ENCODE results near the gene SMIM29. TPM values are rescaled to one million over a fixed set of nuclear protein-coding genes. Genes with fewer than 3 reads are reported as not detected.

Gene SMIM29
- total and polyA plus RNA-seq, 2 experiments from 2014 or later = 5.0 to 15.9 TPM

- Histone ChIP-seq H3K4me1 (ENCODE audit: insufficient read depth) (no peaks in the 10 kb centered on the region), H3K27ac (ENCODE audit: low read depth) (no peak overlapping the region), H4K20me1 (replicated peaks; ENCODE audit: insufficient read depth) (no peaks in the 10 kb centered on the region), H3K4me2 (no peak overlapping the region), H3K36me3 (ENCODE audit: insufficient read depth) (no peaks in the 10 kb centered on the region), H3K79me2 (replicated peaks; ENCODE audit: insufficient read depth) (no peaks in the 10 kb centered on the region), H3K4me3 (no peak overlapping the region), H2AFZ (no peak overlapping the region), H3F3A (replicated peaks; ENCODE audit: low read depth) (no peaks in the 10 kb centered on the region), H3K9me2 (ENCODE audit: insufficient read depth) (no peaks in the 10 kb centered on the region), H3K27me3 (ENCODE audit: insufficient read depth) (no peaks in the 10 kb centered on the region)
- no peak for ATAC-seq
- Mint-ChIP-seq H3K4me3 (no peak overlapping the region), H3K9me3 (peaks cover 25% of the 10 kb centered on the region), H3K36me3 (ENCODE audit: low read depth) (peaks cover 22% of the 10 kb centered on the region), H3K4me1 (no peaks in the 10 kb centered on the region), H3K27ac (no peak overlapping the region), H3K27me3 (ENCODE audit: insufficient read depth, low read depth, poor library complexity) (peaks cover 4% of the 10 kb centered on the region)
- DNase-seq (ENCODE audit: low spot score) = no peak
- TF ChIP-seq ZNF462 (CRISPR knock-in tag; IDR thresholded peaks at IDR 0.05) = no peak
- no peak for TF ChIP-seq ZNF331 (CRISPR knock-in tag; IDR thresholded peaks at IDR 0.05; ENCODE audit: low read depth)
- no peak for TF ChIP-seq EZH2phosphoT487 (IDR thresholded peaks at IDR 0.05; ENCODE audit: unreplicated experiment)
- TF ChIP-seq JUNB (IDR thresholded peaks at IDR 0.05; ENCODE audit: unreplicated experiment) = no peak
- TF ChIP-seq EZH2 (IDR thresholded peaks at IDR 0.05; ENCODE audit: low read depth, unreplicated experiment) = no peak
- TF ChIP-seq, protein P1, sequence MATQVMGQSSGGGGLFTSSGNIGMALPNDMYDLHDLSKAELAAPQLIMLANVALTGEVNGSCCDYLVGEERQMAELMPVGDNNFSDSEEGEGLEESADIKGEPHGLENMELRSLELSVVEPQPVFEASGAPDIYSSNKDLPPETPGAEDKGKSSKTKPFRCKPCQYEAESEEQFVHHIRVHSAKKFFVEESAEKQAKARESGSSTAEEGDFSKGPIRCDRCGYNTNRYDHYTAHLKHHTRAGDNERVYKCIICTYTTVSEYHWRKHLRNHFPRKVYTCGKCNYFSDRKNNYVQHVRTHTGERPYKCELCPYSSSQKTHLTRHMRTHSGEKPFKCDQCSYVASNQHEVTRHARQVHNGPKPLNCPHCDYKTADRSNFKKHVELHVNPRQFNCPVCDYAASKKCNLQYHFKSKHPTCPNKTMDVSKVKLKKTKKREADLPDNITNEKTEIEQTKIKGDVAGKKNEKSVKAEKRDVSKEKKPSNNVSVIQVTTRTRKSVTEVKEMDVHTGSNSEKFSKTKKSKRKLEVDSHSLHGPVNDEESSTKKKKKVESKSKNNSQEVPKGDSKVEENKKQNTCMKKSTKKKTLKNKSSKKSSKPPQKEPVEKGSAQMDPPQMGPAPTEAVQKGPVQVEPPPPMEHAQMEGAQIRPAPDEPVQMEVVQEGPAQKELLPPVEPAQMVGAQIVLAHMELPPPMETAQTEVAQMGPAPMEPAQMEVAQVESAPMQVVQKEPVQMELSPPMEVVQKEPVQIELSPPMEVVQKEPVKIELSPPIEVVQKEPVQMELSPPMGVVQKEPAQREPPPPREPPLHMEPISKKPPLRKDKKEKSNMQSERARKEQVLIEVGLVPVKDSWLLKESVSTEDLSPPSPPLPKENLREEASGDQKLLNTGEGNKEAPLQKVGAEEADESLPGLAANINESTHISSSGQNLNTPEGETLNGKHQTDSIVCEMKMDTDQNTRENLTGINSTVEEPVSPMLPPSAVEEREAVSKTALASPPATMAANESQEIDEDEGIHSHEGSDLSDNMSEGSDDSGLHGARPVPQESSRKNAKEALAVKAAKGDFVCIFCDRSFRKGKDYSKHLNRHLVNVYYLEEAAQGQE (IDR thresholded peaks at IDR 0.05; ENCODE audit: unreplicated experiment) = no peak
- no peak for TF ChIP-seq NANOG (IDR thresholded peaks at IDR 0.05; ENCODE audit: borderline replicate concordance)
Observed at GRCh38 chr6:34260576-34261267, 11.9 kb upstream of the SMIM29 start.

Measured in GM23338 (cell line).